Stomach (tissue), 4 donors: ENCODE measurements around the gene ARPC3.

Experiments used
- POLR2A ChIP-seq, 4 donors: fragments of 450-650 bp; IDR thresholded peaks; one replicate each; pipeline ENCODE4 v1.6.1; 2016; ENCODE audit warnings: antibody characterized with exemption in 4 of 4, control low read depth in 2 of 4, mild to moderate bottlenecking in 1 of 4, moderate library complexity in 1 of 4
- POLR2AphosphoS5 ChIP-seq, 3 donors: sonication (generic); formaldehyde crosslinking; IDR thresholded peaks; one replicate each; pipeline ENCODE4 v1.6.1; 2016; ENCODE audit warnings: antibody characterized with exemption in 3 of 3
- TF ChIP-seq, protein P1 (sequence below), 7 experiments: fragments of 450-650 bp in 4 of 7; fragments of 200-600 bp in 3 of 7; sonication (generic) in 3 of 7; IDR thresholded peaks; one replicate each; pipeline ENCODE4 v1.5.1; 2016 to 2019; ENCODE audit warnings: antibody characterized with exemption in 7 of 7, control low read depth in 2 of 7, mild to moderate bottlenecking in 1 of 7

DNA sequence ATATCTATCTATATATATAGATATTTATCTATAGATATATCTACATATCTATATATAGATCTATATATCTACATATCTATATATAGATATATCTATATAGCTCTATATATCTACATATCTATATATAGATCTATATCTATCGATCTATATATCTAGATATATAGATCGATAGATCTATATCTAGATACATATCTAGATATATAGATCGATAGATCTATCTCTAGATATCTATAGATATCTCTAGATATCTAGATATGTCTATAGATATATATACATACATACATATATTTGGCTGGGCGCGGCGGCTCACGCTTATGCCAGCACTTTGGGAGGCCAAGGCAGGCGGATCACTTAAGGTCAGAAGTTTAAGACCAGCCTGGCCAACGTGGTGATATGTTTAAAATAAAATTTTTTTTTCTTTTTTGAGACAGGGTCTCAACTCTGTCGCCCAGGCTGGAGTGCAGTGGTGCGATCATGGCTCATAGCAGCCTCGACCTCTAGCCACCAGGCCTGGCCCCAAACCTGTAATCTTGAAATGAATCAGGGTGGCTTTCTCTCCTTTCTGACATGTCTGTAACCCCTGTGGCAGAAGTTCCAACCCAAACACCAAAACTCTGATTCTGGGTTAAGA is 18.1 kb downstream of the ARPC3 start:
- TF ChIP-seq, protein P1, sequence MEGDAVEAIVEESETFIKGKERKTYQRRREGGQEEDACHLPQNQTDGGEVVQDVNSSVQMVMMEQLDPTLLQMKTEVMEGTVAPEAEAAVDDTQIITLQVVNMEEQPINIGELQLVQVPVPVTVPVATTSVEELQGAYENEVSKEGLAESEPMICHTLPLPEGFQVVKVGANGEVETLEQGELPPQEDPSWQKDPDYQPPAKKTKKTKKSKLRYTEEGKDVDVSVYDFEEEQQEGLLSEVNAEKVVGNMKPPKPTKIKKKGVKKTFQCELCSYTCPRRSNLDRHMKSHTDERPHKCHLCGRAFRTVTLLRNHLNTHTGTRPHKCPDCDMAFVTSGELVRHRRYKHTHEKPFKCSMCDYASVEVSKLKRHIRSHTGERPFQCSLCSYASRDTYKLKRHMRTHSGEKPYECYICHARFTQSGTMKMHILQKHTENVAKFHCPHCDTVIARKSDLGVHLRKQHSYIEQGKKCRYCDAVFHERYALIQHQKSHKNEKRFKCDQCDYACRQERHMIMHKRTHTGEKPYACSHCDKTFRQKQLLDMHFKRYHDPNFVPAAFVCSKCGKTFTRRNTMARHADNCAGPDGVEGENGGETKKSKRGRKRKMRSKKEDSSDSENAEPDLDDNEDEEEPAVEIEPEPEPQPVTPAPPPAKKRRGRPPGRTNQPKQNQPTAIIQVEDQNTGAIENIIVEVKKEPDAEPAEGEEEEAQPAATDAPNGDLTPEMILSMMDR (IDR thresholded peaks at IDR 0.05) = no peak
- TF ChIP-seq POLR2AphosphoS5 (IDR thresholded peaks at IDR 0.05) (no peak), POLR2A (IDR thresholded peaks at IDR 0.05) (no peak)
